ENCODE data around the gene KIF13A.
"Not testable (repeated sequence)": the region's sequence is repeated elsewhere in the genome, so short reads cannot be mapped to it uniquely, and the experiment has no call there.

KIF13A gene

GRCh38 chr6:17935188-17936149 lies 52.0 kb downstream of the KIF13A start:
- Mint-ChIP-seq H3K4me1 (peaks cover 7% of the 10 kb centered on the region), H3K36me3 (peaks cover 6% of the 10 kb centered on the region), H3K27me3 (no peaks in the 10 kb centered on the region), H3K9me3 (peaks cover 3% of the 10 kb centered on the region), H3K27ac (no peak overlapping the region), H3K4me3 (no peak overlapping the region)
- no peak for ATAC-seq

- ATAC-seq: no peak
- no peaks in the 10 kb centered on the region for H3K36me3 Mint-ChIP-seq
- no peak overlapping the region for H3K27ac Mint-ChIP-seq
- H3K4me3 Mint-ChIP-seq: no peak overlapping the region
- no peaks in the 10 kb centered on the region for H3K9me3 Mint-ChIP-seq
- H3K4me1 Mint-ChIP-seq: peaks cover 7% of the 10 kb centered on the region
- no peaks in the 10 kb centered on the region for H3K27me3 Mint-ChIP-seq
These were observed 53.7 kb downstream of the KIF13A start for GRCh38 chr6:17933716-17934115.

GRCh38 chr6:17932330-17932852 lies 55.0 kb downstream of the KIF13A start:
- H3K27ac Mint-ChIP-seq: no peak overlapping the region

GRCh38 chr6:17931227-17931626 lies 56.2 kb downstream of the KIF13A start:
- H3K4me3 Mint-ChIP-seq: no peak overlapping the region
- H3K27ac Mint-ChIP-seq: no peak overlapping the region
- H3K4me1 Mint-ChIP-seq: peaks cover 19% of the 10 kb centered on the region
- H3K9me3 Mint-ChIP-seq: no peaks in the 10 kb centered on the region
- no peak for ATAC-seq
- H3K27me3 Mint-ChIP-seq: no peaks in the 10 kb centered on the region
- peaks cover 6% of the 10 kb centered on the region for H3K36me3 Mint-ChIP-seq

More at GRCh38 chr6:17932330-17932852, 55.0 kb downstream of the KIF13A start:
- Mint-ChIP-seq H3K4me3 (no peak overlapping the region), H3K4me1 (peaks cover 15% of the 10 kb centered on the region), H3K27me3 (no peaks in the 10 kb centered on the region), H3K9me3 (no peaks in the 10 kb centered on the region), H3K36me3 (peaks cover under 1% of the 10 kb centered on the region)
- no peak for ATAC-seq

GRCh38 chr6:17930321-17930993 lies 57.0 kb downstream of the KIF13A start:
- no peak overlapping the region for H3K4me3 Mint-ChIP-seq
- ATAC-seq: no peak
- H3K27ac Mint-ChIP-seq: no peak overlapping the region
- peaks cover 6% of the 10 kb centered on the region for H3K36me3 Mint-ChIP-seq
- no peaks in the 10 kb centered on the region for H3K9me3 Mint-ChIP-seq
- peaks cover 14% of the 10 kb centered on the region for H3K4me1 Mint-ChIP-seq
- no peaks in the 10 kb centered on the region for H3K27me3 Mint-ChIP-seq

GRCh38 chr6:17928514-17929430 lies 58.7 kb downstream of the KIF13A start:
- Mint-ChIP-seq H3K27ac (no peak overlapping the region), H3K9me3 (no peaks in the 10 kb centered on the region), H3K4me1 (peaks cover 14% of the 10 kb centered on the region), H3K27me3 (no peaks in the 10 kb centered on the region), H3K4me3 (no peak overlapping the region), H3K36me3 (peaks cover 6% of the 10 kb centered on the region)
- no peak for ATAC-seq

- H3K27ac Mint-ChIP-seq: no peak overlapping the region
- H3K4me1 Mint-ChIP-seq: peaks cover 14% of the 10 kb centered on the region
- no peaks in the 10 kb centered on the region for H3K27me3 Mint-ChIP-seq
- ATAC-seq: peak; percentile 27
- no peak overlapping the region for H3K4me3 Mint-ChIP-seq
- no peaks in the 10 kb centered on the region for H3K9me3 Mint-ChIP-seq
- peaks cover 6% of the 10 kb centered on the region for H3K36me3 Mint-ChIP-seq
These were observed 59.7 kb downstream of the KIF13A start for GRCh38 chr6:17927705-17928104.

- ATAC-seq: no peak
- Mint-ChIP-seq H3K4me1 (peaks cover 12% of the 10 kb centered on the region), H3K36me3 (peaks cover 12% of the 10 kb centered on the region), H3K27ac (no peak overlapping the region), H3K27me3 (no peaks in the 10 kb centered on the region), H3K9me3 (no peaks in the 10 kb centered on the region), H3K4me3 (no peak overlapping the region)
These were observed 64.0 kb downstream of the KIF13A start for GRCh38 chr6:17923401-17923863.

- H3K27ac Mint-ChIP-seq: no peak overlapping the region
- H3K4me1 Mint-ChIP-seq: peaks cover 12% of the 10 kb centered on the region
- no peak for ATAC-seq
- H3K36me3 Mint-ChIP-seq: peaks cover 6% of the 10 kb centered on the region
- H3K27me3 Mint-ChIP-seq: no peaks in the 10 kb centered on the region
- H3K4me3 Mint-ChIP-seq: no peak overlapping the region
- no peaks in the 10 kb centered on the region for H3K9me3 Mint-ChIP-seq
These were observed 66.0 kb downstream of the KIF13A start for GRCh38 chr6:17921454-17921853.

- no peak overlapping the region for H3K4me3 Mint-ChIP-seq
- no peak for ATAC-seq
- H3K36me3 Mint-ChIP-seq: peaks cover 6% of the 10 kb centered on the region
- no peak overlapping the region for H3K27ac Mint-ChIP-seq
- H3K27me3 Mint-ChIP-seq: no peaks in the 10 kb centered on the region
- H3K4me1 Mint-ChIP-seq: peaks cover 17% of the 10 kb centered on the region
- no peaks in the 10 kb centered on the region for H3K9me3 Mint-ChIP-seq
These were observed 67.9 kb downstream of the KIF13A start for GRCh38 chr6:17919496-17919895.

- ATAC-seq: no peak
These were observed 69.3 kb downstream of the KIF13A start for GRCh38 chr6:17917837-17918763.

GRCh38 chr6:17914651-17915050 lies 72.8 kb downstream of the KIF13A start:
- H3K36me3 Mint-ChIP-seq: peaks cover 2% of the 10 kb centered on the region
- peaks cover 18% of the 10 kb centered on the region for H3K4me1 Mint-ChIP-seq
- H3K4me3 Mint-ChIP-seq: no peak overlapping the region
- no peak overlapping the region for H3K27ac Mint-ChIP-seq
- no peaks in the 10 kb centered on the region for H3K27me3 Mint-ChIP-seq
- H3K9me3 Mint-ChIP-seq: no peaks in the 10 kb centered on the region
- ATAC-seq: no peak

More at GRCh38 chr6:17917837-17918763, 69.3 kb downstream of the KIF13A start:
- no peaks in the 10 kb centered on the region for H3K27me3 Mint-ChIP-seq
- H3K36me3 Mint-ChIP-seq: peaks cover 6% of the 10 kb centered on the region
- H3K4me1 Mint-ChIP-seq: peaks cover 17% of the 10 kb centered on the region
- no peaks in the 10 kb centered on the region for H3K9me3 Mint-ChIP-seq
- no peak overlapping the region for H3K4me3 Mint-ChIP-seq
- no peak overlapping the region for H3K27ac Mint-ChIP-seq

GRCh38 chr6:17912521-17912920 lies 74.9 kb downstream of the KIF13A start:
- Mint-ChIP-seq H3K36me3 (peaks cover 8% of the 10 kb centered on the region), H3K27ac (no peak overlapping the region), H3K9me3 (no peaks in the 10 kb centered on the region), H3K4me3 (no peak overlapping the region), H3K27me3 (no peaks in the 10 kb centered on the region), H3K4me1 (peaks cover 28% of the 10 kb centered on the region)
- ATAC-seq: no peak

- peaks cover 31% of the 10 kb centered on the region for H3K4me1 Mint-ChIP-seq
- H3K36me3 Mint-ChIP-seq: peaks cover 12% of the 10 kb centered on the region
- not testable (repeated sequence) for H3K27ac Mint-ChIP-seq, H3K4me3 Mint-ChIP-seq, H3K9me3 Mint-ChIP-seq, H3K27me3 Mint-ChIP-seq, ATAC-seq
These were observed 75.8 kb downstream of the KIF13A start for GRCh38 chr6:17911656-17912055.
